Embryonic facial prominence (tissue), 1 donor: ENCODE measurements around the gene RTL9.
"Not testable (repeated sequence)": the region's sequence is repeated elsewhere in the genome, so short reads cannot be mapped to it uniquely, and the experiment has no call there.

ENCODE experiments used
- DNase-seq: peaks from one replicate; pipeline ENCODE4 v3.0.0-alpha.2; 2016; ENCODE audit errors: extremely low spot score

RTL9 gene

DNA sequence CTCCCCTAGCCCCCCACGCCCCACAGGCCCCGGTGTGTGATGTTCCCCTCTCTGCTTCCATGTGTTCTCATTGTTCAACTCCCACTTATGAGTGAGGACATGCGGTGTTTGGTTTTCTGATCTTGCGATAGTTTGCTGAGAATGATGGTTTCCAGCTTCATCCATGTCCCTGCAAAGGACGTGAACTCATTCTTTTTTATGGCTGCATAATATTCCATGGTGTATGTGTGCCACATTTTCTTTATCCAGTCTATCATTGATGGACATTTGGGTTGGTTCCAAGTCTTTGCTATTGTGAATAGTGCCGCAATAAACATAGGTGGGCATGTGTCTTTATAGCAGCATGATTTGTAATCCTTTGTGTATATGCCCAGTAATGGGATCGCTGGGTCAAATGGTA is 47.6 kb downstream of the RTL9 start:
- DNase-seq, result not testable (repeated sequence)

DNA sequence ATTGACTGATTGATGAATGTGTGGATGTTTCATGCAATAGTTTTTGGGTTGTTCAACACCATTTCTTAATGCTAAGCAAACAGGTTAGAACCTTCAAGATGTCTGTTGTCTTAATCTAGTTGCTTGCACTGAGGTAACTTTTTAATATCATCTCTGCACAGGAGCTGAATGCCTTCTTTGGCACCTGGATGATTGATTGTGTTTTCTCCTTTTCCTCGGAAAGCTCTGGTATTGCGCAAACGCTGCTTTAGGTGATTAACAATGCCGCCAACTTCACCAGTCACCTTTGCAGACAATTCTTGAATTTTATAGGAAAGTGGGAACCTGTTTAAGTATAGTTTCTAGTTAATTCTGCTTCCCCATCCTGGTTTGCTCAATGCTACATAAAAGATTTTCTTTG is 48.2 kb downstream of the RTL9 start:
- no peak for DNase-seq

DNA sequence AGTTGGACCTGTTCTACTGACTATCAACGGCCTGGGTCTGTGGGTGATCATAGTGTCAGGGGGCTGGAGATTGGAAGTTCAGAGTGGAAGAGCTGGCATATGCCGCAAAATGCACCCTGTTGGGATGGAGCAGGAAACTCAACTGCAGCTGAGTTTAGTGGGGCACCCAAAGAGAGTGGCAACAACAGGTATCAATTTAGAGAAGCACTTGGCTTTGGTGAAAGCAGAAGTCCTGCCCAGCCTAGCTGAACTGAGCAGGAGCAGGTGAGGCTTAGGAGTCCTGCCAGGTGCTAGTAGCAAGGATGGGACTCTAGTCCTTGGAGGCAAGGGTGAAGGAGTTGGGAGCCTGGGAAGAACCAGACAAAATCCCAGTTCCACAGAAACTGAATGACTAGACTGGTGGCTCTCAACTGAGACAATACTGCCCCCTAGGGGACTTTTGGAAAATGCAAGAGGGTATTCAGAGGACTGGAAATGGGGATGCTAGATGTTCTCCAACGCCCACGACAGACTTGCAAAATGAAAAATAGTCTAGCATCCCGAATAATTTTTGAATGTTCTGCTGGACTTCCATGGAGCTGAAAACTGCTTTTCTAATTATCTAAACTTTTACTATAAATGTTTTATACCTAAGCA is 49.4 kb downstream of the RTL9 start:
- DNase-seq, result no peak
